HEK293T (cell line): ENCODE results near the gene KCNK5.

Experiments
- CTCF ChIA-PET: fragments of 350-600 bp; formaldehyde crosslinking; extraction: SDS; loops from one replicate; lab custom pipeline; 2021; ENCODE audit warnings: antibody characterized with exemption, inconsistent platforms; lab: Yijun Ruan, JAX
- POLR2A ChIA-PET: fragments of 350-600 bp; formaldehyde crosslinking; extraction: SDS; loops from one replicate; lab custom pipeline; 2020; ENCODE audit warnings: antibody characterized with exemption, inconsistent platforms; lab: Yijun Ruan, JAX
- DNase-seq: peaks from one replicate; pipeline ENCODE4 v3.0.0; 2012; ENCODE audit warnings: mixed read lengths; ENCODE audit errors: extremely low spot score
- ARNT ChIP-seq: fragments of 450-650 bp; IDR thresholded peaks from 2 replicates; pipeline ENCODE4 v1.6.1; 2017; ENCODE audit warnings: mild to moderate bottlenecking
- BHLHE40 ChIP-seq: fragments of 450-650 bp; IDR thresholded peaks from 2 replicates; pipeline ENCODE4 v1.6.1; 2016; ENCODE audit warnings: mild to moderate bottlenecking, moderate library complexity, borderline replicate concordance
- CTBP1 ChIP-seq: fragments of 450-650 bp; IDR thresholded peaks from 2 replicates; pipeline ENCODE4 v1.6.1; 2016; ENCODE audit warnings: borderline replicate concordance
- ELF4 ChIP-seq: fragments of 450-650 bp; IDR thresholded peaks from 2 replicates; pipeline ENCODE4 v1.6.1; 2017; ENCODE audit warnings: antibody characterized with exemption
- FOXA1 ChIP-seq: fragments of 450-650 bp; IDR thresholded peaks from 2 replicates; pipeline ENCODE4 v1.6.1; 2016; ENCODE audit warnings: mild to moderate bottlenecking
- FOXK2 ChIP-seq: fragments of 450-650 bp; IDR thresholded peaks from 2 replicates; pipeline ENCODE4 v1.6.1; 2016; ENCODE audit warnings: mild to moderate bottlenecking
- FOXM1 ChIP-seq: fragments of 450-650 bp; IDR thresholded peaks from 2 replicates; pipeline ENCODE4 v1.6.1; 2017; ENCODE audit warnings: mild to moderate bottlenecking, borderline replicate concordance
- HDGF ChIP-seq: fragments of 450-650 bp; IDR thresholded peaks from 2 replicates; pipeline ENCODE4 v1.6.1; 2017; ENCODE audit warnings: antibody characterized with exemption, borderline replicate concordance
- L3MBTL2 ChIP-seq: fragments of 450-650 bp; conservative IDR thresholded peaks from 2 replicates; pipeline ENCODE4 v1.6.1; 2016; ENCODE audit warnings: mild to moderate bottlenecking
- LEF1 ChIP-seq: fragments of 450-650 bp; IDR thresholded peaks from 2 replicates; pipeline ENCODE4 v1.6.1; 2017; ENCODE audit warnings: mild to moderate bottlenecking, borderline replicate concordance
- NFRKB ChIP-seq: fragments of 450-650 bp; IDR thresholded peaks from 2 replicates; pipeline ENCODE4 v1.6.1; 2016; ENCODE audit warnings: mild to moderate bottlenecking, moderate library complexity
- SP1 ChIP-seq: fragments of 450-650 bp; IDR thresholded peaks from 2 replicates; pipeline ENCODE4 v1.6.1; 2017
- SUZ12 ChIP-seq: fragments of 450-650 bp; IDR thresholded peaks from 2 replicates; pipeline ENCODE4 v1.6.1; 2016; ENCODE audit warnings: mild to moderate bottlenecking
- TARDBP ChIP-seq: fragments of 450-650 bp; IDR thresholded peaks from 2 replicates; pipeline ENCODE4 v1.6.1; 2016
- ZNF384 ChIP-seq: fragments of 450-650 bp; IDR thresholded peaks from 2 replicates; pipeline ENCODE4 v1.6.1; 2016
- TF ChIP-seq, protein P1 (sequence below): fragments of 450-650 bp; IDR thresholded peaks from 2 replicates; pipeline ENCODE4 v1.6.1; 2016

Gene KCNK5

DNA sequence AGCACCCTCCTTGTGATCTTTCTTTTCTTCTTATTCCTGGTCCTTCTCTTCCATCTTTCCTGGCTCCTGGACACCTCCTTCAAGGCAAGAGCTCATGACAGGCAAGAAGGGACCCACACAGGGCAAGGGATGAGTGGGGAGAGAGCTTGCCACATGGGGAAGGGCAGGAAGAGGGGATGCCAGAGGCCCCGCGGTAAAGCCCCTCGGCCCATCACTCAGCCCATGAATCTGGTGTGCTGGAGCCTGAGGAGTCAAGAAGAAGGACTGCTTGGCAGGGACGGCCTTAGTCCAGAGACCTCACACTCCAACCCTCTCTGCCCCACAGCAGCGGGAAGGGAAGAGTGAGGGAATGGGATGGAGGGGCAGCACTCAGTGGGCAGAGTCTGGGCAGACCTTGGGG is 62.0 kb downstream of the KCNK5 start:
- ChIA-PET POLR2A (interaction anchor here (1.1 kb wide), 1 partner anchor 136 kb away, joined by 3 read pairs; no protein-coding TSS in a partner anchor), CTCF (interaction anchor here (0.5 to 7.0 kb wide), 4 partner anchors 93 to 171 kb away, joined by 3 to 83 read pairs (median 5); no protein-coding TSS in a partner anchor)
- no peak for TF ChIP-seq SP1
- no peak for TF ChIP-seq NFRKB
- no peak for TF ChIP-seq SUZ12
- no peak for TF ChIP-seq ZNF384
- TF ChIP-seq FOXK2: no peak
- no peak for DNase-seq

DNA sequence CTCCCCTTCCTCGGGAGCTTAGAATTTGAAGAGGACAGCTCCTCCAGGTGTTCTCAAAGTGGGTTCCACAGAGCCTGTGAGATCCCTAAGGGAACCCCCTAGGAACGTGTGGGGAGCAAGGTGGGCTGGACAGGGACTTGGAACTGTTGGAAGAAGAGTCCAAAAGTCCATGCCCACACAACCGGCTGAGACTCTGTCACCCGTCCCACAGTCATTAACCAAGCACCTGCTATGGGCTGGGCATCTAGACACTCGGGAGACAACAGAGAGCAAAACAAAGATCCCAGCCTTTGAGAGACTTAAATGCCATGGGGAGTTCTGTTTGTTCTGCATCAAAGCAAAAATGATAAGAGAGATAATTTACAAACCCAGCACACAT is 62.4 kb downstream of the KCNK5 start:
- TF ChIP-seq FOXK2 (no peak), ELF4 (no peak), SUZ12 (no peak), SP1 (no peak), FOXA1 (no peak)
- CTCF ChIA-PET: interaction anchor here (0.5 to 7.0 kb wide), 5 partner anchors 9 to 154 kb away, joined by 3 to 83 read pairs (median 3); no protein-coding TSS in a partner anchor
- POLR2A ChIA-PET: no interaction called here
- no peak for DNase-seq

DNA sequence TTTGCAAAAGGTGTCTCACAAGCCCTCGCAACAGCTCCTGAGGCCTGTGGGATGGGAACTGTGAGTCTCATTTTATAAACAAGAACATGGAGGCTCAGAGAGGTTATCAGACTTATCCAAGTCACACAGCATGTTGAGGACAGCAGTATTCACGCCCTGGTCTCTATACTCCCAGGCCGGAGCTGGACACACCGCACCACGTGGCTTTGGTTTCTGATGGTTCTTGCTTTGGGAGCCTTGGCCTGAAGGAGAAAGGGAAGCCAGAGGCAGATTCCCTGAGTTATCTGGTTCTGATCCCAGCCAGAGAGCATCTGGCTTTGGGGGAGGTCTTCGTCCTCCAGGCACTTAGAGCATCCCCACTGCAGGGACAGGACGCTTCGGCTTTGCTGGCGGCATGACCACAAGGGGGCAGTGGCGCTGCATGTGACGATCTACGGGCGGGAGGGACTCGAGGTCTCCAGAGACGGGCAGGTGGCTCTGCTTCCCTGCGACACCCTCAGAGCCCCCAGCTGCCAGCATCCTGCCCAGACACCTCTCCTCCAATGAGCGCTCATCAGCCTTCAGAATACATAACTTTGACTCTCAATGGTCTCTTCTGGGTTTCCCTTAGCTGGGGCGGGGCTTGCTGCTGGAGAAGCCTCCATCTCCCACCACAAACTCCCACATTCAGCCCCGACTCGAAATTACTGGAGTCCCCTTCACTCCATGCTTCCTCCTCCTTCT is 62.9 kb downstream of the KCNK5 start:
- peak; percentile 86 for TF ChIP-seq L3MBTL2
- no peak for TF ChIP-seq FOXK2
- peak; percentile 89 for DNase-seq
- CTCF ChIA-PET: interaction anchor here (0.6 to 7.0 kb wide), 8 partner anchors 8 to 193 kb away, joined by 3 to 83 read pairs (median 6); no protein-coding TSS in a partner anchor
- POLR2A ChIA-PET: no interaction called here

DNA sequence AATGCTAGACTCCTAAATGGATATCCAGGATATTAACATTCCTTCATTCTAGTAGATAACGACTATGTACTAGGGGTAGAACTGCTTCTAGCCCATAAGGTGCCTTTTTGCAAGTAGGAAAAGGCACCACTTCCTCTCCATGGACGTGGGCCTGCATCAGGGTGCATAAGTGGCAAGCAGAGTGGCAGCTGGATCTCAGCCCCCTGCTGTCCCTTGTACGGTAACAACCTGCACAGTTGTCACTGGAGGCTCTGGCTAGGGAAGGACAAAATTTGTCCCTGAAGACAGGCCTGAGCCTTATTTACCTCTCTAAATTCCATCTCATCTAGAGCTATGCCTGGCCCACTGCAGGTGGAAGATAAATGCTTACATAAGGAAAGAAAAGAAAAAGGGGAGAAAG is 71.8 kb downstream of the KCNK5 start:
- POLR2A ChIA-PET: no interaction called here
- no peak for DNase-seq
- CTCF ChIA-PET: interaction anchor here (1.0 to 1.5 kb wide), 2 partner anchors 9 to 145 kb away, joined by 3 to 8 read pairs; no protein-coding TSS in a partner anchor
- TF ChIP-seq ELF4 (no peak), HDGF (no peak), TARDBP (no peak)
- TF ChIP-seq, protein P1, sequence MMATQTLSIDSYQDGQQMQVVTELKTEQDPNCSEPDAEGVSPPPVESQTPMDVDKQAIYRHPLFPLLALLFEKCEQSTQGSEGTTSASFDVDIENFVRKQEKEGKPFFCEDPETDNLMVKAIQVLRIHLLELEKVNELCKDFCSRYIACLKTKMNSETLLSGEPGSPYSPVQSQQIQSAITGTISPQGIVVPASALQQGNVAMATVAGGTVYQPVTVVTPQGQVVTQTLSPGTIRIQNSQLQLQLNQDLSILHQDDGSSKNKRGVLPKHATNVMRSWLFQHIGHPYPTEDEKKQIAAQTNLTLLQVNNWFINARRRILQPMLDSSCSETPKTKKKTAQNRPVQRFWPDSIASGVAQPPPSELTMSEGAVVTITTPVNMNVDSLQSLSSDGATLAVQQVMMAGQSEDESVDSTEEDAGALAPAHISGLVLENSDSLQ: no peak

DNA sequence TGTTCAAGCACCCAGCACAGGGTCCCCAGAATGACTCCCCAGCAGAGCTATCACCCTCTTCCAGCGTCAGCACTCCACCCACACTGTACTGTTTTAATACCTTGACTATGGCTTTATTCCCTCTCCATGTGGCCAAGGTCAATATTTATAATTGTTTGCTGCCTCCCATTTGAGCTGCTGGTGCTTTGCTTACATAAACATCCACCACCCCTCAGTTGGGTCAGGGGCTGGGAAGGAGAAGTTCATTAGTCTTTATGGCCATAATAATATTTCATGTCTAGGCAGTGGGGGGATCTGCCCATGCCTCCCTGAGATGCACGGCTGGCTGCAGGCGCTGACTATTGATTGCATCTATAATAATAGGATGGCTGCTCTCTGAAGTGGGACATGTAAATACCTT is 72.5 kb downstream of the KCNK5 start:
- no peak for DNase-seq
- ChIA-PET POLR2A (no interaction called here), CTCF (interaction anchor here (0.8 to 1.5 kb wide), 2 partner anchors 11 to 146 kb away, joined by 4 to 8 read pairs; no protein-coding TSS in a partner anchor)
- TF ChIP-seq L3MBTL2: no peak
- TF ChIP-seq BHLHE40: no peak
- TF ChIP-seq FOXK2: no peak
- no peak for TF ChIP-seq FOXM1
- no peak for TF ChIP-seq NFRKB
- TF ChIP-seq HDGF: no peak
- TF ChIP-seq ELF4: no peak
- no peak for TF ChIP-seq FOXA1
- TF ChIP-seq, protein P1: no peak
- no peak for TF ChIP-seq TARDBP
- no peak for TF ChIP-seq CTBP1
- TF ChIP-seq SUZ12: no peak
- no peak for TF ChIP-seq ZNF384
- no peak for TF ChIP-seq LEF1
- no peak for TF ChIP-seq SP1
- no peak for TF ChIP-seq ARNT

DNA sequence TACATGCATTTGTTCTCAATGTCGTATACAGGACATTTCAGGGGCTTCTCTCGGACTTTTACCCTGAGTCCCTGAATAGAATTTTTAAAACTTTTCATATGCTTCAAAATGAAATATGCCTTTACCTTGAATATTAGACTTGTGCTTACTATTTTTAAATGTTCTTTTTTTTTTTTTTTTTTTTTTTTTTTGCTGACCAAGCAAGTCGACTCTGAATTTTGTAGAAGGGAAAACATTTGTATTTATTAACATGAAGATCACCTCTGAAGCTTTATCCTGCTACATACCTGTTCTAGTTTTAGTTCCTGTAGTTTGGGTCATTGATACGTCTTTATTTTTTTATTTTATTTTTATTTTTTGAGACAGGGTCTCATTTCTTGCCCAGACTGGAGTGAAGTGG is 74.6 kb downstream of the KCNK5 start:
- ChIA-PET CTCF (no interaction called here), POLR2A (no interaction called here)

More for the DNA sequence above, 74.6 kb downstream of the KCNK5 start:
- no peak for DNase-seq
- TF ChIP-seq NFRKB: no peak
- TF ChIP-seq ZNF384: no peak
- TF ChIP-seq, protein P1: no peak
- no peak for TF ChIP-seq CTBP1
- TF ChIP-seq SUZ12: no peak
- TF ChIP-seq LEF1: no peak
- no peak for TF ChIP-seq SP1
